ENCODE measurements around the gene PICK1.

Gene PICK1

DNA sequence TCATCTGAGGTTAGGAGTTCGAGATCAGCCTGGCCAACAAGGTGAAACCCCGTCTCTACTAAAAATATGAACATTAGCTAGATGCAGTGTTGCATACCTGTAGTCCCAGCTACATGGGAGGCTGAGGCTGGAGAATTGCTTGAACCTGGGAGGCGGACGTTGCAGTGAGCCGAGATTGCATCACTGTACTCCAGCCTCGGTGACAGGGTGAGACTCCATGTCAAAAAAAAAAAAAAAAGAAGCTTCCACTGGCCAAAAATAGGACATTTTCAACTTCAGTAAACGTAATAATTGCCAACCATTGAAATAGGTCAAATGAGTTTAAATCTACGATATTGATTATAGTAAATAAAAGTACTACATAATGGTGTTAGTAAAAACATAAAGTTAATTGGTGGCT, 46.4 kb downstream of the PICK1 start:
- Histone ChIP-seq H2AFZ (ENCODE audit: low read depth) (no peak overlapping the region), H3K4me3 (IDR thresholded peaks at IDR 0.05; ENCODE audit: insufficient read depth, low read depth, low read length) (no peak overlapping the region), H3K79me2 (ENCODE audit: insufficient read depth, low read depth) (no peaks in the 10 kb centered on the region), H3K9ac (no peak overlapping the region), H3K27ac (no peak overlapping the region), H3K4me1 (ENCODE audit: low read depth, poor library complexity, severe bottlenecking) (peaks cover 35% of the 10 kb centered on the region), H3K4me2 (no peak overlapping the region), H3K36me3 (ENCODE audit: insufficient read depth) (no peaks in the 10 kb centered on the region), H4K20me1 (ENCODE audit: insufficient read depth) (no peaks in the 10 kb centered on the region), H3K27me3 (ENCODE audit: insufficient read depth, low read depth) (no peaks in the 10 kb centered on the region)
- TF ChIP-seq CTCF (conservative IDR thresholded peaks at IDR 0.05; ENCODE audit: low read depth, low read length), result no peak

- Histone ChIP-seq H2AFZ (ENCODE audit: low read depth) (no peak overlapping the region), H3K4me2 (no peak overlapping the region; the same call in 1 of the 2 replicates), H4K20me1 (ENCODE audit: insufficient read depth) (no peaks in the 10 kb centered on the region), H3K36me3 (ENCODE audit: insufficient read depth) (no peaks in the 10 kb centered on the region), H3K79me2 (ENCODE audit: insufficient read depth, low read depth) (no peaks in the 10 kb centered on the region), H3K4me1 (ENCODE audit: low read depth, poor library complexity, severe bottlenecking) (peaks cover 35% of the 10 kb centered on the region), H3K4me3 (IDR thresholded peaks at IDR 0.05; ENCODE audit: insufficient read depth, low read depth, low read length) (no peak overlapping the region), H3K9ac (no peak overlapping the region), H3K27ac (no peak overlapping the region), H3K27me3 (ENCODE audit: insufficient read depth, low read depth) (no peaks in the 10 kb centered on the region)
- no peak; the same call in 1 of the 2 replicates for TF ChIP-seq CTCF (conservative IDR thresholded peaks at IDR 0.05; ENCODE audit: low read depth, low read length)
These were observed 46.9 kb downstream of the PICK1 start for GRCh38 chr22:38104084-38104483.

- no peak overlapping the region for H3K4me2 ChIP-seq
- H4K20me1 ChIP-seq (ENCODE audit: insufficient read depth), result no peaks in the 10 kb centered on the region
- no peak overlapping the region for H3K27ac ChIP-seq
- no peak for TF ChIP-seq CTCF (conservative IDR thresholded peaks at IDR 0.05; ENCODE audit: low read depth, low read length)
- H3K36me3 ChIP-seq (ENCODE audit: insufficient read depth), result no peaks in the 10 kb centered on the region
- no peaks in the 10 kb centered on the region for H3K79me2 ChIP-seq (ENCODE audit: insufficient read depth, low read depth)
- no peak overlapping the region for H3K4me3 ChIP-seq (IDR thresholded peaks at IDR 0.05; ENCODE audit: insufficient read depth, low read depth, low read length)
- no peak overlapping the region for H2AFZ ChIP-seq (ENCODE audit: low read depth)
- no peak overlapping the region for H3K9ac ChIP-seq
- H3K27me3 ChIP-seq (ENCODE audit: insufficient read depth, low read depth), result no peaks in the 10 kb centered on the region
- peaks cover 28% of the 10 kb centered on the region for H3K4me1 ChIP-seq (ENCODE audit: low read depth, poor library complexity, severe bottlenecking)
These were observed 49.8 kb downstream of the PICK1 start for GRCh38 chr22:38106814-38107578.

DNA sequence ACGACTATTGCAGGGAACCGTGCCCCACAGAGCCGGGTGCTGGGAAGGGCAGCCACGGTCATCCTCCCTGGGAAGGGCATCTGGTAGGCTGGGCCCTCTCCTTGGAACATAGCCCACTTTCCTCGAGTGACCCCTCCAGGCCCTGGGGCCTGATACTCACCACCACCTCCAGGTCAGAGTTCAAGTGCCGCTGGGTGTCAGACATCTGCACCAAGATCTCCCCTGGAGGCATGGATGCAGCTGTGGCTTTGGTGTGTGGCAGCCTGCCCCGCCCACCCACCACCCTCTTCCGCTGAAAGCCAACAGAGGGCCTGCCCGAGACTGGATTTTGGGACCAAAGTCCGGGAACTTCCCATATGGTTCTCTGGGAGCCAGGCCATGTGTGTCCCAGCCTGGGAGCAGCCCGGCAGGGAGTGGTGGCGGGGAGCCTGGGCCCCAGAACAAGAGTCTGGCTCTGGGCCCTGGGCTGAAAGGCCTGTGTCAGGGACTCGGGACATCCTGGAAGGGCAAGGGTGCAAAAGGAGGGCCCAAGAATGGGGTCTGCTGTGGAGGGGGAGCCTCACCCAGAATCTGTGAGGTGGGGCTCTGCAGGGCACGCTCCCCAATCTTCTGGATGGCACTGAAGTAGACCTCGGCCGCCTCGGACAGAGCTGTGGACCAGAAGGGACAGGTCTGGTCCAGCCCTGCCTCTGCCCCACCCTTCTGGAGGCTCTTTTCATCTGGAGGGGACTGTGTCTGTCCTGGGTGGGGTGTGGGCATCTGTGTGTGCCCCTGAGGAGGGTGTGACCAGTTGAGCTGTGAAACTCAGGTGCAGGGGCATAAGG, 50.7 kb downstream of the PICK1 start:
- Histone ChIP-seq H3K9ac (no peak overlapping the region), H3K36me3 (ENCODE audit: insufficient read depth) (no peaks in the 10 kb centered on the region), H3K79me2 (ENCODE audit: insufficient read depth, low read depth) (no peaks in the 10 kb centered on the region), H4K20me1 (ENCODE audit: insufficient read depth) (no peaks in the 10 kb centered on the region), H3K4me3 (IDR thresholded peaks at IDR 0.05; ENCODE audit: insufficient read depth, low read depth, low read length) (no peak overlapping the region), H3K27me3 (ENCODE audit: insufficient read depth, low read depth) (no peaks in the 10 kb centered on the region), H3K4me1 (ENCODE audit: low read depth, poor library complexity, severe bottlenecking) (peaks cover 28% of the 10 kb centered on the region), H2AFZ (ENCODE audit: low read depth) (no peak overlapping the region), H3K4me2 (no peak overlapping the region), H3K27ac (no peak overlapping the region)
- TF ChIP-seq CTCF (conservative IDR thresholded peaks at IDR 0.05; ENCODE audit: low read depth, low read length), result no peak
